ENCODE results near the gene CAND2.

DNA sequence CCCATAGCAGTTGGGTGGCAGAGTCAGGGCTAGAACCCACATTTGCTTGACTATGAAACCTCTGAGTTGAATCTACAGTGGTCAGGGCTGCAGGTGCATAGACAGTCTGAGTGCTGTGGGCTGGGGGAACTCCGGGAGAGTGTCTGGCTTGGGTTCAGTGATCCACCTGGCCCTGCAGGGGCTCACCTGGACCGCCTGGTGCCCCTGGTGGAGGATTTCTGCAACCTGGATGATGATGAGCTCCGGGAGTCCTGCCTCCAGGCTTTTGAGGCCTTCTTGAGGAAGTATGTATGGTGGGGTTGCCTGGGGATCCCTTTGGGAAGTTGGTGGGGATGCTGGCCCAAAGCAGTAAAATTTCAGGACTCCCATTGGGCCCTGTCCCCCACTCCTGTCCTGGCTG, 16.3 kb downstream of the CAND2 start:
- TF ChIP-seq CTCF (IDR thresholded peaks at IDR 0.05; ENCODE audit: low read length), result no peak
- TF ChIP-seq EZH2 (IDR thresholded peaks at IDR 0.05; ENCODE audit: borderline replicate concordance, low read length), result no peak

Data from OCI-LY1 (cell line).